Activated T-cell treated with anti-CD3 and anti-CD28 coated beads for 1 hour (primary cell): ENCODE measurements around the gene ETV5.
"Not testable (repeated sequence)": the region's sequence is repeated elsewhere in the genome, so short reads cannot be mapped to it uniquely, and the experiment has no call there.

ENCODE experiments used
- DNase-seq: peaks from one replicate; pipeline ENCODE4 v3.0.0-alpha.2; 2020; ENCODE audit warnings: low read depth

ETV5 gene

DNA sequence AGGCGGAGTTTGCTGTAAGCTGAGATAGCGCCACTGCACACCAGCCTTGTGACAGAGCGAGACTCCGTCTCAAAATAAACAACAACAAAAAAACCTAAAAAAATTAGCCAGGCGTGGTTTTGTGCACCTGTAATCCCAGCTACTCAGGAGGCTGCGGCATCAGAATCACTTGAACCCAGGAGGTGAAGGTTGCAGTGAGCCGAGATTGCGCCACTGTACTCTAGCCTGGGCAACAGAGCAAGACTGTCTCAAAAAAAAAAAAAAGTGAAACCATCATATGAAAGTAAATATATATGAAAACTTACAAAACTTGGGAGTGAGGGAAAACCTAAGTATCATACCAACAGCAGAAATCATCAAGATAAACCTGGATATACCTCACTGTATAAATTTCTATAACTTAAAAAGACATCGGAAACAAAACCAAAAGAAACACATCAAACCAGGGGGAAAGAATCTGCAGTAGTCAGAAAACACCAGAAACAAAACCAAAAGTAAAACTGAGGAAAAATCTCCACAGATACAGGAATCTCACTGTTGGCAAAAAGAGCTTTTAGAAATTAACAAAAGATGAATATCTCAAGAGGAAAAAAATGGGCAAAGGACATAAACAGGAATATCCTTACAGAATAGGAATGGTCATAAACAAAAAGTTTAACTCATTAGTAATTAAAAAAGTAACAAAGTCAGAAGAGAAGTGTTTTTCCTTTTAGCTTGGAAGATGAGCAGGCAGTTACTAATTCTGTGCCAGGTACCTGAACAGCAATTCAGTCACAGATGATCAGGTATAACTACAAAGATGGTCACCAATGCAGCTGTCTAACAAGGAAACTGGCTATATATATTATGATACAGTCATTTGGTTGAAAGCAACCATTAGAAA lies 41.3 kb downstream of the ETV5 start:
- no peak for DNase-seq

DNA sequence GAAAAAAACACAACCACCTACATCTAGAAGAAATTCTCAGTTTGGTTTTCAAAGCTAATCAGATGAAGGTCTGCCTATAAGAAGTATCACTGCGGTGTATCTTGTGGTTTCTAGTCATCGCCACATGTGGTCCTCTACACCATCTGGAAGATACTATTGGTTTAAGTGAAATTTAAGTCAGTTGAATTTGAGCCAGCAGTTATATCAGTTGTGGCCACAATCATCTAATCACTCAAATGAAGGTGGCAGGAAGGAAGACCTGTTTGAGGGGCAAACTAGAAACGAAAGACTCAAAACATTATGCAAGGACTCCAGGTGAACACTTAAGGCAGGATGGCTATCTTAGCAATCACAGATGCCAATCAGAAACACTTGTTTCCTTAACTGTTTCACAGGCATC lies 48.7 kb downstream of the ETV5 start:
- DNase-seq, result no peak

- DNase-seq, result no peak
These were observed 49.7 kb downstream of the ETV5 start for GRCh38 chr3:186059192-186059591.

DNA sequence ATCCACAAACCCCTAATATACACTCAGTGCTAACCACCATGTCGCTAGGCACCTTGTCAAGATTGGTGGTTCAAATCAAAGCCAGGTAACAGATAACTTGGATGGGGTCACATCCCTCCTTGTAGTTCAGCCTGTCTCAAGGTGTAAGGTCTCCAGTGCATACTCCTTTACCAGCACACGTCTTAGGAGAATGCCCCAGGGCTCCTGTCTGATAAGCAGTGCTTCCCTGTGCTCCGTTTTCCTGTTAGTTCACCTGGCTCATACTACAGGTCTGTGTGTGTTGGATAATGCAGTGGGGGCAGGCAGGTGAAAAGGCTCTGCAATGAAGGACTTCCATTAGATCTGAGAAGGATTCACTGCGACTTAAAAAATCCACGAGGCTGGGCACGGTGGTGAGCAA lies 50.7 kb downstream of the ETV5 start:
- DNase-seq, result no peak

DNA sequence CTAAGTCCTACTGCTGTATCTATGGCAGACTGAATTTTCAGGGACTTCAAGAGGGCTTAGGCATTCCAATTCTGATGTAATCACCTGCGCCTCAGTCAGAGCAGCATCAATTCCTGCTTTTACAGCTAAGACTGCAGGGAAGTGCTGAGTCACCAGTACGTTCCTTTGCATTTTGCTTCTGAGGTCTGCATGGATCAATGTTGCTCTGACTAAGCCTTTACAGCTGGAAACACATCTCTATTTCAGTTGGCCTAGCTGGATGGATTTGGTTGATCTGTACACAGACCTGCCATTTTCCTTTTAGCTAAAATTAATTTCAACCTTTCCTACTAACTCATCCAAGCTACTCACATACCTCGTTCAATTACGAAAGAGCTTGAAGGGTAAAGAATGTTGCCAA lies 51.3 kb downstream of the ETV5 start:
- DNase-seq, result no peak

DNA sequence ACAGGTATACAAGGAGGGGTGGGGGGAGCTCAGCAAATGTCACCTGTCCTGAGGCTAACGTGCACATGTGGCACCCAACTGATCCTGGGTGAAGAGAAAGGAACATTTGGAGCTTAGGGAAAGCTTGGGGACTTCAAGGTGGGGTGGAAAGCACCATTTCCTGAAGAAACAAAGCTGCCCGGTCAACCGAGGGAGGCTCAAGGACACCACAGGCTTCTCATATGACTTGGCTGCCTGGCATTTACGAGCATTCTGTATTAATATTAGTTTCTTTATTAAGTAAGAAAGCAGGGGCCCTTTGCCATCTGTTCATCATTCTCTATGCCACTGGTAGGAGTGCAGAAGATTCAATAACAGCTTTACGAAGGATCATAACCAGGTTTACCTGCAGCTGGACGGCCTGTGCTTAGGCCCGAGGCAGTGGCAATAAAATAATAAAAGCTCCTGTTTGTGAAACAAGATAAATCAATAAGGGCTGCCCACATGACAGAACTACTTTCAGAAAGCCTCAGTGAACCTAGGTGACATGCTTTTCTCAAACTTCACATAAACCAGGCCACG lies 54.0 kb downstream of the ETV5 start:
- DNase-seq, result no peak

- DNase-seq, result no peak
These were observed 54.7 kb downstream of the ETV5 start for GRCh38 chr3:186053954-186054791.

DNA sequence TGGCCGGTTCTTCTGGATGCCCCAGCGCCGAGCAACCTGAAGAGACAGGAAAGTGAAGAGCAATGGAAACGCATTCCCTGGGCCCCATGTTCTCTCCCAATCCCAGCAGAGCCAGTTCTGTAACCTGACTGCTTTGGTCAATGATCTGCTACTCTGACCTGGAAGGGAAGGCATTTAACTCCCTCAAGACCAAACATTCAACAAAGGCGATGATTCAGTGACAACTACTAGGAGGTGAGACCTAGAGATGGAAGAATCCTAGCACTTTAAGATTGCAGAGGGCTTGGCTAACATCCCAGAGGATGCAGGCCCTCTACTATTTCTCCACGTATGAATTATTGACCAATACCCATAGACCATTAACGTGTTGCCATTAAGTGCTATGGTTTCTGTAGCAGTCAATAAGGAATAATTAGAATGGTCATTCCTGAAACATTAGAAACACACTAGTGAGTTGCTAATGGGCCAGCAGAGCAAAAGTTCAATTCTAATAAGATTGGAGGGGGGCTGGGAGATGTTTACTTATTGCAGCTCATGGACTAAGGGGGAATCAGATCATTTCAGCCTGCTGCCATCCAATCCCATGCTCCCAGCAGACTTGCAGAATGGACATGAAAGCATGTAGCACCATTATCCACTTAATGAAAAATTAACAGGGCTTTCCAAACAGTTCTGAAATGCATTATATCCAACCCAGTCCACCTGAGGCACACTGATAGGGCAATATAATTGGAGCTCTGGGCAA lies 56.6 kb downstream of the ETV5 start:
- no peak for DNase-seq

DNA sequence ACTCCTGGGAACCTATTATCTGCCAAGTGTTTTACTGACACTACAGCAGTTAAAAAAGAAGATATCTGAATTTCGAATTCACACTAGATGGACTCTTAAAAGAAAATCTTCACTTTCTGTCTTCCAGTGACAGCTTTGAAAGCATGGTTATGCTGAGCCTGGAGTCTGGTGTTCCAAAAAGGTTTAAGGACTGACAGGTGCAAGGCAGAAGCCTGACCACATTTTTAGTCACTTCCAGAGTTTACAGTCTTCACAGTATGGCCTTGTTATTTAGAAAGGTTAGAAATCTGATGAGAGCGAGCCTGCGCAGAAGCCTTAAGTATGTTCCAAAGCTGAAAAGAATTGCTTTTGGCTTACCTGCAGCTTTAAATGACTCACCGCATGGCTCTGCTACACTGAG lies 59.9 kb downstream of the ETV5 start:
- DNase-seq, result no peak

- DNase-seq, result no peak
These were observed 60.8 kb downstream of the ETV5 start for GRCh38 chr3:186048119-186048518.

DNA sequence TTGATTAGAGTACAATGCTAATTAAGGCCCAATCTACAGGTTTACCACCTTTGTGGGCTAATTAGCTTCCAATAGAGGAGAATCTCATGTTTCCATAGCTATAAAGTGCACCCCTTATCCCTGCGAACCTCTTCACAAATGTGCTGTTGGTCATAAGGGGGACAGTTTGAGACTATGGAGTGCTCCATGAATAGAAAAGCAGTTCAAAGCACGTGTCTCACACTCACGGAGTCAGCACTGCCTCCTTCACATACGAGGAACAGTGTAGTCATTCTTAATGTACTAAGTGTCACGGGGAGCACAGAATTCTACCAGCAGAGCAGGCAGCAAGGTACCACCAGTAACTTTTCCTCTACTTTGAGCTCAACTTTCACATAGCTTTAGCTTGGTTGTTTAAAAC lies 62.1 kb downstream of the ETV5 start:
- no peak for DNase-seq

DNA sequence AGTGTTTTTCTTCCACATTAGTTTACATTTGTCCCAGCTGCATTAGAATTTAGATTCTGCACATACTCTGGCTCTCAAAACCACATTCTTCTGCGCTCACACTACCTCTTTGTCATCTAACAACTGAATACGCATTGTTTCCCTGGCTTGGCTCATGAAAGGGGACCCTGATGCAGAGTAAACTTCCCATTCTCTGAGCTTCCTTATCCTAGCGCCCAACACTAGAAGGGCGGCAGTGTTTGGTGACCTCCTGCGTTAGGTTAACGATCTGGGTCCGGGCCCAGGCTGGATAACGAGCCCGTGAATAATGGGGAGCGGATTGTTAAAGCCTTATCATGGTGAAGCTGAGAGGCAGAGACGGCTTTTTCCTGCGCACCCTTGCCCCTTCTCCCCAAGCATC lies 63.9 kb downstream of the ETV5 start:
- DNase-seq, result no peak

- no peak for DNase-seq
These were observed 64.5 kb downstream of the ETV5 start for GRCh38 chr3:186044427-186044826.

DNA sequence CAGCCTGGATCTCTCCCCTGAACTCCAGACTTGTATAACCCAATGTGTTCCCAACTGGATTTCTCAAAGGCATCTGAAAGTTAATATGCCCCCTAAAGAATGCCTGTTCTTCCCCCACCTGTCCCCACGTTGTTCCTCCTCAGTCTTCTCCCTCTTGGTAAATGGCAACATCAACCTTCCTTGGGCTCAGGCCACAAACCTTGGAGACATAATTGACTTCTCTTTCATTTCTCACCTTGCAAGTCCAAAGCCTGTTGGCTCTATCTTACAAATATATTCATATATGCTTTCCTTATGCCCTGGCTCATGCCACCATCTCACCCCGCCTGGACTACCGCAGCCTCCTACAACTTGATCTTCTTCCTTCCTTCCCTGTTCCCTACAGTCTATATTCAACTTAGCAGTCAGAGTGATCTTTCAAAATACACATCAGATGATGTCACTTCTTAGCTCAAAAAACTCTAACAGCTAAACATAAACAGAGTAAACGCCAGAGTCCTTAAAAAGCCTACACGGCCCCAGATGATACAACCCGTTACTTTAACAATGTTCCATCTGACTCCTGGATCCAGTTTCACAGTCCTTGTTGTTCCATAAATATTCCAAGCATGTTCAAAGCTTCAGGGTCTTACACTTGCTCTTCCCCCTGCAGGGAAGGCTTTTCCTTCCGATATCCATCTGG lies 66.2 kb downstream of the ETV5 start:
- DNase-seq, result no peak

DNA sequence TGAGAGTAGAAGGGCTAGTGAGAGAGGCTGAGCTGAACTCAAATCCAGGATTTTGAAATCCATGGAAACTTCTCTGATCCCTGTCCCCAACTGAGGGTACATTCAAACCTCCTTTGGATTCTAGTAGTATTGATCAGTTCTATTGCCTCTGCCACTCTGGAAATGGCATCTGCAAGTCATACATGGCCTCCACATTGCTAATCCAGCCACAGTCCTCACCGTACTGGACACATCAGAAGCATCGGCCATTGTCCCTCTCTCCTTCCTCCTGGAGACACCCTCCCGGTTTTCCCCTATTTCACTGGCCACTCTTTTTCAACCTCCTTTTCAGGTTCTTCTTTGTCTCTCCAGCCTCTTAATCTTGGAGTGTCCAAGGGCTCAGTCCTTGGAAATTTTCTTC lies 66.9 kb downstream of the ETV5 start:
- DNase-seq, result no peak

DNA sequence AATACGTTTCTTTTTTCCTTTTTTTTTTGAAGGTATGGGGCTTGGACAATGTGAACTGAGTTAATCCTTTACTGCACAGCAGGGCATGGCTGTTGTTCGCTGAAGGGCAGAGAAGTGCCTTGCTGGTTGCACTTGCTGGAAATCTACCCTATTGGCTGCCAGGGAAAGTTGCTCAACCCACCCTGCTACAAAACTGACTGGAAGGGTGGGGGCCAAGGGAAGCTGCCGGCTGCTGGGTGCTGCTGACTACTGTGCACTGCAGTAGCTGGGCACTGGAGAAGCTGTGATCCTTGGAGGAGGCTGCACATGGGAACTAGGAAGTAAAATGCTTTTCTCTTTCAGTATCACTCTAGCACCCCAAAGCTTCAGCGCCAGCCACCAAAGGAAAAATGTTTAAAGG lies 70.5 kb downstream of the ETV5 start:
- no peak for DNase-seq

DNA sequence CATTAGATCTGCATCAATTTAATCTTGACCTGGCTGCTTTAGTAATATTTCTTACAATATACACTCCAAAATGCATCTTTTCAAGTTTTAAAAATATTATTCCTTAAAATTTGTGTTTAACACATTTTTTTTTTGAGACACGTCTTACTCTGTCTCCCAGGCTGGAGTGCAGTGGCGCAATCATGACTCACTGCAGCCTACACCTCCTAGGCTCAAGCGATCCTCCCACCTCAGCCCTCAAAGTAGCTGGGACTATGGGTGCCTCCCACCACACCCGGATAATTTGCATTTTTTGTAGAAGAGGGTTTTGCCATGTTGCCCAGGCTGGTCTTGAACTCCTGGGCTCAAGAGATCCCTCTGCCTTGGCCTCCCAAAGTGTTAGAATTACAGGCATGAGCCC lies 73.6 kb downstream of the ETV5 start:
- DNase-seq, result no peak

DNA sequence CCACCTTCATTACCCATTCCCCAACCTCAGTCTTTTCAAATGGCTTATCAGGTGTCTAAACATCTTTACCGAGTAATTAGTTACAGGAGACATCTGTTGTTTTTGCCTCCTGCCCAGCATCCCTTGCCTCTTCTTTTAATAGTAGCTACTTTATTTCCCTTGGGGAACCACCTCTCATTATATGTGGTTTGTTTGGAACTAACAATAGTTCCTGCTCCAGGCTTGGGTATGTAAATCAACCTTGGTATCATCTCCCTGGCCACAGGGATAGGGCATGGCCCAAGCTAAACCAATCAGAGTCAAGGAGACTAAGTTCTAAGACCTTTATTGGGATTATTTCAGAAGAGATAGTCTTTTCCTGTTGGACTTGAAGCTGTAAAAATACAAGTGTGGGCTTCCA lies 76.6 kb downstream of the ETV5 start:
- DNase-seq, result no peak

DNA sequence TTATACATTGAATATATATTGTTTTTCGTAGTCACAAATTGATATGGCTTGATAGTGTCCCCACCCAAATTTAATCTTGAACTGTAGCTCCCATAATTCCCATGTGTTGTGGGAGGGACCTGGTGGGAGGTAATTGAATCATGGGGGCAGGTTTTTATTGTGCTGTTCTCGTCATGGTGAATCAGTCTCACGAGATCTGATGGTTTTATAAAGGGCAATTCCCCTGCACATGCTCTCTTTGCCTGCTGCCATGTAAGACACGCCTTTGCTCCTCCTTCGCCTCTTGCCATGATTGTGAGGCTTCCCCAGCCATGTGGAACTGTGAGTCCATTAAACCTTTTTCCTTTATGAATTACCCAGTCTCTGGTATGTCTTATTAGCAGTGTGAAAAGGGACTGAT lies 82.9 kb downstream of the ETV5 start:
- not testable (repeated sequence) for DNase-seq

GRCh38 chr3:186025161-186025560 lies 83.7 kb downstream of the ETV5 start:
- no peak for DNase-seq

- no peak for DNase-seq
These were observed 84.7 kb downstream of the ETV5 start for GRCh38 chr3:186024210-186024609.

- no peak for DNase-seq
These were observed 86.0 kb downstream of the ETV5 start for GRCh38 chr3:186022931-186023330.
